PFSK-1 (cell line): Measurements from ENCODE around the gene GLIS1.

Experiments
- FOXP2 ChIP-seq: optimal IDR thresholded peaks from 2 replicates; pipeline ENCODE3; 2011; ENCODE audit warnings: borderline replicate concordance, control low read depth, inconsistent platforms; ENCODE audit not compliant: insufficient read depth; ENCODE audit errors: extremely low read length, extremely low read depth
- POLR2AphosphoS5 ChIP-seq: IDR thresholded peaks from 2 replicates; pipeline ENCODE4 v1.6.1; 2012; ENCODE audit warnings: low read depth, mild to moderate bottlenecking, control low read depth, low read length, moderate library complexity
- SIN3A ChIP-seq: IDR thresholded peaks from 2 replicates; pipeline ENCODE4 v1.6.1; 2012; ENCODE audit warnings: mild to moderate bottlenecking, low read length, moderate library complexity, borderline replicate concordance; ENCODE audit not compliant: insufficient read depth
- TAF1 ChIP-seq: IDR thresholded peaks from 2 replicates; pipeline ENCODE4 v1.6.1; 2012; ENCODE audit warnings: low read length, control low read depth, borderline replicate concordance; ENCODE audit not compliant: insufficient read depth
- TF ChIP-seq, protein P1 (sequence below), 2 experiments: IDR thresholded peaks; 2 replicates each; pipeline versions ENCODE4 v1.6.1 to v1.8.0; 2011 to 2012; ENCODE audit warnings: low read depth in 2 of 2, low read length in 2 of 2, control low read depth in 1 of 2, inconsistent platforms in 1 of 2, mild to moderate bottlenecking in 1 of 2, moderate library complexity in 1 of 2; ENCODE audit not compliant: insufficient read depth in 1 of 2

- TF ChIP-seq POLR2AphosphoS5: no peak
- TF ChIP-seq, protein P1, sequence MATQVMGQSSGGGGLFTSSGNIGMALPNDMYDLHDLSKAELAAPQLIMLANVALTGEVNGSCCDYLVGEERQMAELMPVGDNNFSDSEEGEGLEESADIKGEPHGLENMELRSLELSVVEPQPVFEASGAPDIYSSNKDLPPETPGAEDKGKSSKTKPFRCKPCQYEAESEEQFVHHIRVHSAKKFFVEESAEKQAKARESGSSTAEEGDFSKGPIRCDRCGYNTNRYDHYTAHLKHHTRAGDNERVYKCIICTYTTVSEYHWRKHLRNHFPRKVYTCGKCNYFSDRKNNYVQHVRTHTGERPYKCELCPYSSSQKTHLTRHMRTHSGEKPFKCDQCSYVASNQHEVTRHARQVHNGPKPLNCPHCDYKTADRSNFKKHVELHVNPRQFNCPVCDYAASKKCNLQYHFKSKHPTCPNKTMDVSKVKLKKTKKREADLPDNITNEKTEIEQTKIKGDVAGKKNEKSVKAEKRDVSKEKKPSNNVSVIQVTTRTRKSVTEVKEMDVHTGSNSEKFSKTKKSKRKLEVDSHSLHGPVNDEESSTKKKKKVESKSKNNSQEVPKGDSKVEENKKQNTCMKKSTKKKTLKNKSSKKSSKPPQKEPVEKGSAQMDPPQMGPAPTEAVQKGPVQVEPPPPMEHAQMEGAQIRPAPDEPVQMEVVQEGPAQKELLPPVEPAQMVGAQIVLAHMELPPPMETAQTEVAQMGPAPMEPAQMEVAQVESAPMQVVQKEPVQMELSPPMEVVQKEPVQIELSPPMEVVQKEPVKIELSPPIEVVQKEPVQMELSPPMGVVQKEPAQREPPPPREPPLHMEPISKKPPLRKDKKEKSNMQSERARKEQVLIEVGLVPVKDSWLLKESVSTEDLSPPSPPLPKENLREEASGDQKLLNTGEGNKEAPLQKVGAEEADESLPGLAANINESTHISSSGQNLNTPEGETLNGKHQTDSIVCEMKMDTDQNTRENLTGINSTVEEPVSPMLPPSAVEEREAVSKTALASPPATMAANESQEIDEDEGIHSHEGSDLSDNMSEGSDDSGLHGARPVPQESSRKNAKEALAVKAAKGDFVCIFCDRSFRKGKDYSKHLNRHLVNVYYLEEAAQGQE (IDR thresholded peaks at IDR 0.05; ENCODE audit: insufficient read depth in 1 of 2, low read depth in 2 of 2, low read length in 2 of 2): no peak
- no peak for TF ChIP-seq SIN3A
- no peak for TF ChIP-seq TAF1
- no peak for TF ChIP-seq FOXP2
Measured at GRCh38 chr1:53715478-53715877, 23.5 kb downstream of the GLIS1 start.
